ENCODE measurements around the gene SCCPDH. TPM values are rescaled to one million over a fixed set of nuclear protein-coding genes. Genes with fewer than 3 reads are reported as not detected.

The SCCPDH gene
- total and polyA plus RNA-seq, 2 donors (not counting 1 experiment from before 2014, with no cell fraction given) = 47.8 to 58.0 TPM

DNA sequence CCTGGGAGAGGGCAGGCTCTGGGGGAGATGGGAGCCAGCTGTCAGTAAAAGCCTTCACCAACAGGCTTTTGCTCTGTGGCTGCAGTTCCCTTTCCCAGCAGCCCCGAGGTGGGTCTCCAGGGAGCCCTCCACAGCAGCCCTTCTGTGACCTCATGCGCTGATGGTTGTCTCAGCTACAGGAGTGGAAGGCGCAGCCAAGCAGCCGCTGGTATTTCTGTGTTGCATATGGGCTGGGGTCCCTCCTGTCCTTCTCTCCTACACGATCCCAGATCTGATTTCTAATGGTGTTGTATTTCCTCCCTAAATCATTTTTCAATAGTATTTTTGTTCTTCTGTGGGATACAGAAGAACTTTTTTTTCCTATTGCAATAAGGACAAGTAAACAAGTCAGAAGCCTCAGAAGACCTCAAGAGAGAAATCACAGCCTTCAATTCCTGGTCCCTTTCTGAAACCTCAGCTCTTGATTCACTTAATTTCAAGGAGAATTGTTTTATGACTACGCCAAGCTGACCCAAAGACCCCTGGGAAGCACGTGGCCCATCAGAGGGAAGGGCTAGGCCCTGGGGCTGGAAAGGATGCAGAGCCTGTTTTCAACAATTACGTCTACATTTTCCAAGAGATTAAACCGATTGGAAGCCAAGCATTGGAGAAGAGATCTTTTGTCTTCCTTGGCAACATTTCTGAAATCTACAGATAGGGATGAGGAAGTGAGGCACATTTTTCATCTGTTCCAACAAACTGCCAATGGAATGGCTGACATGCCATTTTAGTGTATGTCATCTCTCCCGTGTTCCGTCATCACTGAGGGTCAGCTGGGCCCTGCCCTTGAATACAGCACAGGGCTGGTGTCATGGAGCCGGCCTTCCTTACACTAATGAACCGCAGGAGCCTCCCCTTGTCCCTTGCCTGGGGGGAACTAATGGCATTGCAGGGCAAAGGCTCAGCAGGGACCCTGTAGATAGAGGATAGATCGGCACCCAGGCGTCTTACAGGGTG, 42.0 kb upstream of the SCCPDH start:
- Histone ChIP-seq H3K9ac (ENCODE audit: insufficient read depth, low read length) (no peak overlapping the region), H3K79me2 (ENCODE audit: control insufficient read depth, insufficient read depth, low read length) (no peaks in the 10 kb centered on the region), H3K9me3 (ENCODE audit: control insufficient read depth, insufficient read depth, low read depth, low read length) (no peaks in the 10 kb centered on the region), H4K20me1 (ENCODE audit: control insufficient read depth, extremely low read depth, insufficient read depth, low read length) (no peaks in the 10 kb centered on the region), H3K4me2 (ENCODE audit: extremely low read depth, insufficient read depth, low read length) (no peak overlapping the region), H3K4me1 (ENCODE audit: control insufficient read depth, extremely low read depth, insufficient read depth, low read length) (peaks cover 20% of the 10 kb centered on the region), H2AFZ (ENCODE audit: low read length) (no peak overlapping the region), H3K36me3 (ENCODE audit: control insufficient read depth, insufficient read depth, low read length) (no peaks in the 10 kb centered on the region), H3K4me3 (replicated peaks in 1 of 4; ENCODE audit: control extremely low read depth in 1 of 4, insufficient read depth in 1 of 4, low read depth in 3 of 4, low read length in 4 of 4) (no peak overlapping the region), H3K27me3 (ENCODE audit: control insufficient read depth, insufficient read depth, low read length) (no peaks in the 10 kb centered on the region), H3K27ac (ENCODE audit: insufficient read depth, low read length) (peak overlapping the region; percentile 58)
- no peak for TF ChIP-seq CTCF (conservative IDR thresholded peaks at IDR 0.05 in 1 of 2, IDR thresholded peaks at IDR 0.05 in 1 of 2; ENCODE audit: low read depth in 1 of 2, low read length in 2 of 2)
- no peak for TF ChIP-seq EZH2 (IDR thresholded peaks at IDR 0.05; ENCODE audit: low read length, missing control alignments)
- DNase-seq (ENCODE audit: low read depth in 2 of 2) = peak; percentile 21 to 31

DNA sequence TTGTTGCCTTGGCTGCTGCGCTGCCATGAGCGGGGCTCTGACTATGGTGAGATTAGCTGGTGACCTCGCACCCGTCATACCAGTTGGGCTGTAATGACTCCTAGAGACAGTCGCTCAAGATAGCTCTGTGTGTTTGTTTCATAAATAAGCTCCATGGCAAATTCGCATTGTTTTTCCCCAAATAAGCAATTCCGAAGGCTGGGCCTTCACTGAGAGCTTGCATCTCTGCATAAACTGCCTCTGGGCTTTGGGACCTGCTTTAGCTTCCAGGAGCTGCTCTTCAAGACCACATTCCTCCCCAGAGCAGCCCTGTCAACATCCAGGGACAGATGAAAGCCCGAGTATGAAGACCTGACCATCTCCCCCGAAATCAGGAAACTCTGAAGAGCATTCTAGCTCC, 40.7 kb upstream of the SCCPDH start:
- no peaks in the 10 kb centered on the region for H3K79me2 ChIP-seq (ENCODE audit: control insufficient read depth, insufficient read depth, low read length)

More for the DNA sequence above, 40.7 kb upstream of the SCCPDH start:
- Histone ChIP-seq H3K9ac (ENCODE audit: insufficient read depth, low read length) (no peak overlapping the region), H3K27me3 (ENCODE audit: control insufficient read depth, insufficient read depth, low read length) (no peaks in the 10 kb centered on the region), H3K27ac (ENCODE audit: insufficient read depth, low read length) (no peak overlapping the region), H3K36me3 (ENCODE audit: control insufficient read depth, insufficient read depth, low read length) (no peaks in the 10 kb centered on the region), H4K20me1 (ENCODE audit: control insufficient read depth, extremely low read depth, insufficient read depth, low read length) (no peaks in the 10 kb centered on the region), H3K9me3 (ENCODE audit: control insufficient read depth, insufficient read depth, low read depth, low read length) (no peaks in the 10 kb centered on the region), H3K4me1 (ENCODE audit: control insufficient read depth, extremely low read depth, insufficient read depth, low read length) (peaks cover 20% of the 10 kb centered on the region), H2AFZ (ENCODE audit: low read length) (no peak overlapping the region), H3K4me2 (ENCODE audit: extremely low read depth, insufficient read depth, low read length) (no peak overlapping the region), H3K4me3 (replicated peaks in 1 of 4; ENCODE audit: control extremely low read depth in 1 of 4, insufficient read depth in 1 of 4, low read depth in 3 of 4, low read length in 4 of 4) (no peak overlapping the region)
- no peak for DNase-seq (ENCODE audit: low read depth in 2 of 2)
- TF ChIP-seq EZH2 (IDR thresholded peaks at IDR 0.05; ENCODE audit: low read length, missing control alignments) = no peak
- TF ChIP-seq CTCF (conservative IDR thresholded peaks at IDR 0.05 in 1 of 2, IDR thresholded peaks at IDR 0.05 in 1 of 2; ENCODE audit: low read depth in 1 of 2, low read length in 2 of 2) = no peak

Data from fibroblast of lung (primary cell).